Mucosa of gallbladder (tissue), 1 donor: ENCODE measurements around the gene FBXO21. TPM values are rescaled to one million over a fixed set of nuclear protein-coding genes. Genes with fewer than 3 reads are reported as not detected.
"Not testable (repeated sequence)": the region's sequence is repeated elsewhere in the genome, so short reads cannot be mapped to it uniquely, and the experiment has no call there.

Source experiments
- DNase-seq: peaks from one replicate; pipeline ENCODE4 v3.0.0-alpha.2; 2020; ENCODE audit warnings: low spot score
- total RNA-seq: library from RNA; stranded (reverse); gene quantifications from one replicate; pipeline ENCODE4 v1.2.1, GENCODE V29; 2021
- donor health status: DM: no; HTN: no; CAD: no.

The FBXO21 gene
- total RNA-seq, 1 donor from 2014 or later: 69.4 TPM

GRCh38 chr12:117104003-117104402 lies 86.3 kb downstream of the FBXO21 start:
- DNase-seq: not testable (repeated sequence)

GRCh38 chr12:117102800-117103181 lies 87.5 kb downstream of the FBXO21 start:
- DNase-seq: no peak

DNA sequence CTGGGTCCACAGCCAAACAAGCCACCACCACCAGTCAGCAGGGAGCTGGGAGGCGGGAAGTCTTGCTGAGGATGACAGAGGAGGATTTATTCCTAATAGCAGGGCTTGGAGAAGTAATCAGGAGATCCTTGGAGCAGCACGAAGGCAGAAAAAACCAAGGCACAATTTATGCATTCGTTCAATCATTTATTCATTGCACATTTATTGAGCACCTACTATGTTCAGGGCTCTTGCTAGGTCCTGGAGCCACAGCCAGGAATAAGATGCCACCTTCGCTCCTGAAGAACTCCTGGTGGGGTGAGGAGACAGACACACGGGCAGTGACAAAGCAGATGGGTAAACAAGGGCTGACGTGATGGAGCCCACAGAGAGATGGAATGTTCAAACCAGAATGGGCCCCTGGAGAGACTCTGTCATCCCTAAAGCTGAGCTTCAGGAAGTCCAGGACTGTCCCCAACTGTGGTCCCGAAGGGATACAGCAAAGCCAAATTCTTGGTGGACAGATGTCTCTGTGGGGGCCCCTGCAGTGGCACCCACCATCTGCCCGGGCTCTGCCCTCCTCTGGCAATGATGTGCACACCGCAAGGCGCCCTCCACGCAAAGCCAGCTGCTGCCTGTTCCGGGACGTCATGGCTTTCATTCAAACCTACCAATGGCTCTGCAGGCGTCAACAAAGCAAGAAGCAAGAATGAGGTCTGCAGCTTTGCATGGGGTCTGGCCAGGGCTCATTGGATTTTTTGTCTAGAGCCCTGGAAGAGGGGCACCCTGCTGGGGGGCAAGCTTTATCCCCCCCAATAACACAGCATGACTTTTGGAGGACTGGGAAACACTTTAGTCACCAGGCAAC lies 88.1 kb downstream of the FBXO21 start:
- no peak for DNase-seq

DNA sequence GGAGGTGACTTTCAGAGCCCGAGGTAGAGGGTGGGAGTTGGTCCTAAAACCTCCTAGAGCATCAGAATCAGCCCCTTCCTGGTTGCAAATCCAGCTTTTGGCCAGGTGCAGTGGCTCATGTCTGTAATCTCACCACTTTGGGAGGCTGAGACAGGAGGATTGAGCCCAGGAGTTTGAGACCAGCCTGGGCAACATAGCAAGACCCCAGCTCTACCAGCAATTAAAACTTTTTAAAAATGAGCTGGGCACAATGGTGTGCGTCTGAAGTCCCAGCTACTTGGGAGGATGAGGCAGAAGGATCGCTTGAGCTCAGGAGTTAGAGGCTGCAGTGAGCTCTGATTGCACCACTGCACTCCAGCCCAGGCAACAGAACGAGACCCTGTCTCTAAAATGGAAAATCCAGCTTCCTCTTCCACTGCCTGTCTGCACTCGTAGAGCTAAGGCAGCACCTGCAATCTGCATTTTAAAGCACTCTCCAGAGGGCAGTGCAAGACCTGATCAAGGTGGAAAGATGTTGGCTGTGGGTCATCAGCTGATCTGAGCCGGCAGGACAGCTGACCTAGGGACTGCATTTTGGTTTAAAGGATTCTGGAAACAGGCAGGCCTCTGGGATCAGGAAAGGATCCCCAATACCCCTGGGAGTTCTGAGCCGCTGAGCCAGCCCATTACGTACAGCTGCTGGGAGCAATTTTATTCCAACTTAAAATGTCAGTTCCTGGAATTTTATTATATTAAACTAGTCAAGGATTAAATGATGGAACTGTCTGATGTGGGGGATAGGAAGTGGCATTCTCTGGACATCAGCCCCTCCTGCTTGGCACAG lies 89.2 kb downstream of the FBXO21 start:
- no peak for DNase-seq

DNA sequence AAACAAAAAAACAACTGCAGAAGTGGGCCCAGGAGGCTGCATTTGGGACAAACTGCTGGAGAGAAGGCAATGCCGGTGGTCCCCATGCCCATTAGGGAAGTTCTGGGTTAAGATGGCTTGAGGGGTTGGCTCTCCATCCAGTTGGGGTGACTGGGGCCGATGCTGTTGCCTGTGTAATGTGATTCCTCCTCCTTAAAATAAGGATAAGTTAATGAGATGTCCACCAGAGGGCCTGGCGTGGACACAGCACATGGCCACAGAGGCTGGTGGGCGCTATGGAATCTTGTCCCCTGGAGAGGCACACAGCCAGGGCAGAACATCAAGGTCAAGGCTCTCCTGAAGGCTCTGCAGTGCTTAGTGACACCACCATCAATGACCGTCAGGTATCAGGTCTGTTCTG lies 90.0 kb downstream of the FBXO21 start:
- no peak for DNase-seq

GRCh38 chr12:117098361-117099217 lies 91.7 kb downstream of the FBXO21 start:
- peak; percentile 30 for DNase-seq

DNA sequence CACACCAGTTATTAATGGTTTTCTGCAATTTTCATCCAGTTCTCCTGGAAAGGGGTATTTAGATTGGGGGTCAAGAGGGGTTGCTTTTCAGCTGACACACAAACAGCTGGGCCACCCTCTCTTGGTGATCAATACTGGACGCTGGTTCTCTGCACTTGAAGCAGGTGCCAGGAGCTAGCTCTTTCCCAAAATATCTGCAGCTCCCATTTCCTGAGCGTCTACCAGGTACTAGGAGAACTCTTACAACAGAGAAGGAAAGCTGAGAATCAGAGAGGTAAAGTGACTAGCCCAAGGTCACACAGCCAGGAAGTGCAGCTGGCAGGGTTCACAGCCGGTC lies 92.3 kb downstream of the FBXO21 start:
- no peak for DNase-seq

DNA sequence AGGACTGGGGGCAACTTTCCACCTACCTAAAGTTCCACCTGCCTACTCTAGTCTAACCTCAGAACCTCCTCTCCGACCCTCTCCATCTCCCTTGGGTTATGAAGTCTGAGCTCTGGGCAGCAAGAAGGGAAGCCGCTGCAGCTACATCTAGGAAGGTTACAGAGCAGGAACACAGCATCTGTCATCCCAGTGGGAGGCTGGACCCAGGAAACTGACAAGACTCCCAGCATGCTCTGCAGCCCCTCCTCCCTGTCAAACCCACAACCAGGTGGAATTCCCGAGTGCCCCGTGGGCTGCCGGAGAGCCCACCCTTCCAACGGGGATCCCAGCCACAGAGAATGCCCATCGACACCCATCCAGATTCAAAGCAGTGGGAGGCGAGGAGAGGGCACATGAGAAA lies 93.1 kb downstream of the FBXO21 start:
- DNase-seq: no peak

DNA sequence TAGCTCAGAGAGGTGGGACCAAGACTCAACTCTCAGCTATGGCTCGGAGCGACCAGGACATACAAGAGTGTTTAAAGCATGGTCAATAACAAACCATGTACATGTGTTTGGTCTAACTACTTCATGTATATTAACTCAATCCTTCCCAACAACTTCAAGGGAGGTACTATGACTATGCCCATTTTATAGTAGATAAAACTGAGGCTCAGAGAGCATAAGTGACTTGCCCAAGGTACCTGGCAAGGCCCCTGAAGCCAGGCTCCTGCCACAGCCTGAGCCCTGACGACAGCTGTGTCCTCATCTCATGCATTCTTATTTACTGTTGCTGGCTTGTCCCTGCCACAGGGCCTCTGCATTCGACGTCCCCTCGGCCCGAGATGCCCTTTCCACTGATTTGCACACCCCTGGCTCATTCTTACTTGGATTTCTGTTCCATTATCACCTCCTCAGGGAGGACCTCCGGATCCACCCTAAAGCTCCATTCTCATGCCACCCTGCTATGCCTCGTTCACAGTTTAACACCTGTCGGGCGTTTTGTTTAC lies 93.7 kb downstream of the FBXO21 start:
- no peak for DNase-seq

DNA sequence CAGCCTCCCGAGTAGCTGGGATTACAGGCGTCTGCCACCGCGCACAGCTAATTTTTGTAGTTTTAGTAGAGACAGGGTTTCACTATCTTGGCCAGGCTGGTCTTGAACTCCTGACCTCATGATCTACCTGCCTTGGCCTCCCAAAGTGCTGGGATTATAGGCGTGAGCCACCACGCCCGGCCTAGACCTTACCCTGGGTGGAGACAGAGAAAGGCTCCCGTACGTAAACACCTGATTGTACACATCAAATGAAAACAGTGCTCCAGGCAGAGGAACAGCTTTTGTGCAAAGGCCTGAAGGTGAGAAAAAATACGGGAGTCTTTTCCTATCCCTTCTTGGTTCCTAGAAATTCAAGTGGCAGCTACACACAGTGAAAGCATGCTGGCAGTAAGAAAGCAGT lies 95.1 kb downstream of the FBXO21 start:
- not testable (repeated sequence) for DNase-seq

DNA sequence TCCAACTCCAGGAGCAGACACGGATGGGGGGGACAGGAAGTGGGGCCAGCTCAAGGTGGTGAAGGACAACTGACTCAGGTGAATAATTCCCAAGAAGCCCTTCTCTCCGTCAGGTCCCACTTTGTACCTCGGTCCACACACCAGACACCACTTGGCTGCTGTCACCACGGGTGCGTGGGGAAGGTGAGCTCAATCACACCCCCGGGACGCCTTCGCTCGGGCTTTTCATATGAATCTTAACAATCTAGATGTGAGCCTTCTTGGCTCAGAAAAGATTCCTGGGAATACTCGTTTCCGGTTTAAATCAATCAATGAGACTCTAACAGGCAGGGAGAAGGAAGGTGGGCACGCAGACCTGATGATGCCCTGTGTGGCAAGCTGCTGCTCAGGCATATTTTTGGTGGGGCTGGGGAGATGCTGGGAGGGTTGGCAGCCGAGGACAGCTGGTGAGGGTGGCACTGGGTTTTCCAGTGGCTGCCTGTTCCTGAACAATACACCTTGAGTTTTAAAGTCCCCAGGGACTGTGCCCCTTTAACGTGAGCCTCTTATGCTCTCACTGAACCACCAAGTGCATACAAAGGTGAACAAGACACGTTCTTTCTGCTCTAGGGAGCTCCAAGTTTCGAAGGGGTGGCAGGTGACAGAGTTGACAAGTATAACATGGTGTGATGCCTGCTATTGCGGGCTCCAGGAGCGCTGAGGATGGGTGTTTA lies 96.2 kb downstream of the FBXO21 start:
- DNase-seq: no peak

DNA sequence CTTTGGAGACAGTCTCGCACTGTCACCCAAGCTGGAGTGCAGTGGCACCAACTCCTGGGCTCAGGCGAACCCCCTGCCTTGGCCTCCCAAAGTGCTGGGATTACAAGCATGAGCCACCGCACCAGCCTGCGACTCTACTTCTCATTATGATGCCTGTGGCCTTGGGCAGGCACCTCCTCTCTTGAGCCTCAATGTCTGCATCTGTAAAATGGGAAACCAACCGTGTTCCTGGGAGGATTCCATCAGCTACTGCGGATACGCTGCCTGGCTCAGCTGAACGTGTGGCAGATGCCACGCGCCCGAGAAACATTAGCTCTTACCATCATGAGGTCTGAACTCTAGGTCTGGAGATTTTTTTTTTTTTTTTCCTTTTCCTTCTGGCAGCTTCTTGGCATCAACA lies 96.8 kb downstream of the FBXO21 start:
- no peak for DNase-seq

DNA sequence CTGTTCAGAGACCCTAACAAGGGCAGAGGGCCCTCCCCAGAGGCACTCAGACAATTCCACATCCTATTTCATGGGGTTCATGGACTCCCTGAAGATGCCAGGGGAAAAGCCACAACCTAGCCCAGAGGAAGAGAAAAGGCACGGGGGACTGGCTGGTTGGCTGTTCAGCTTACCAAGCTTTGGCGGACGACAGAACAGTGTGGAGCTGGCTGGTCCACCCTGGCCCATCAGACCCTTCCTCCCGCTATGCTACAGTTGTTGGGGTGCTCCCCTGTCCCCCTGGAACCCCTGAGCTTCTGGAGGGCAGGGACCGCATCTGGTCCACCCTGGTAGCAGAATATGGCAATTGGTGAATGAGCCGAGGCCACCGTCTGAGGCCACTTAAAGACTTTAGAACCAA lies 97.4 kb downstream of the FBXO21 start:
- no peak for DNase-seq

DNA sequence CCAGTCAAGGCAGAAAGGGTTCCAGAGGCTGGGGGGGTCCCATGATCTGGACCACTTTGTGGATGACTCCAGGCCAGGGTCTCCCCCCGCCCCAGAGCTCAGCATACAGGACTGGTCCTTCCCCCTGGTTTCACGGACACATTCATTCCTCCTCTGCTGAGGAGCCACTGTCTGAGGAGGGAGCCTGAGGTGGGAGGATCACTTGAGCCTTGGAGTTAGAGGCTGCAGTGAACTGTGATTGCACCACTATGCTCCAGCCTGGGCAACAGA lies 97.8 kb downstream of the FBXO21 start:
- DNase-seq: no peak

Other genes with a start within 250 kb of the FBXO21 start
- 260 TPM for gene TESC, start 91.1 kb downstream of the FBXO21 start, total RNA-seq
- 0.40 TPM for gene NOS1, start 171.2 kb upstream of the FBXO21 start, total RNA-seq